GM23338 (cell line): ENCODE results near the gene FLNA.
A peak's percentile ranks its signal among the peaks of the same experiment; 100 is the strongest.

Source experiments
- CREB1 ChIP-seq: fragments of 250-450 bp; sonication (Bioruptor Pico); IDR thresholded peaks from 2 replicates; pipeline ENCODE4 v1.5.0; 2020; ENCODE audit warnings: low read depth, mild to moderate bottlenecking, moderate library complexity
- CTCF ChIP-seq, 2 experiments: fragments of 200-600 bp in 1 of 2; sonication (generic) in 1 of 2; conservative IDR thresholded peaks; 2 replicates each; pipeline versions ENCODE4 v1.5.1 to v1.6.1; 2016 to 2017; ENCODE audit warnings: antibody characterized with exemption in 2 of 2, low read depth in 2 of 2, mild to moderate bottlenecking in 2 of 2, moderate library complexity in 1 of 2
- EZH2 ChIP-seq: fragments of 200-600 bp; sonication (generic); IDR thresholded peaks from one replicate; pipeline ENCODE4 v1.8.0; 2017; ENCODE audit warnings: antibody characterized with exemption, mild to moderate bottlenecking, low read depth; ENCODE audit not compliant: unreplicated experiment
- EZH2phosphoT487 ChIP-seq: fragments of 200-600 bp; sonication (generic); IDR thresholded peaks from one replicate; pipeline ENCODE4 v1.8.1; 2018; ENCODE audit warnings: antibody characterized with exemption; ENCODE audit not compliant: unreplicated experiment
- JUNB ChIP-seq: IDR thresholded peaks from one replicate; pipeline ENCODE4 v1.6.1; 2016; ENCODE audit warnings: antibody characterized with exemption; ENCODE audit not compliant: unreplicated experiment
- NANOG ChIP-seq: IDR thresholded peaks from 2 replicates; pipeline ENCODE4 v1.6.1; 2016; ENCODE audit warnings: antibody characterized with exemption, borderline replicate concordance
- POLR2AphosphoS5 ChIP-seq: IDR thresholded peaks from 2 replicates; pipeline ENCODE4 v1.6.1; 2016; ENCODE audit warnings: antibody characterized with exemption, low read depth
- REST ChIP-seq: IDR thresholded peaks from one replicate; pipeline ENCODE4 v1.6.1; 2018; ENCODE audit warnings: antibody characterized with exemption; ENCODE audit not compliant: unreplicated experiment
- STAT1 ChIP-seq: IDR thresholded peaks from one replicate; pipeline ENCODE4 v1.6.1; 2016; ENCODE audit warnings: antibody characterized with exemption; ENCODE audit not compliant: unreplicated experiment
- ZNF331 ChIP-seq: fragments of 250-450 bp; sonication (Bioruptor Pico); IDR thresholded peaks from 2 replicates; pipeline ENCODE4 v1.5.0; 2020; ENCODE audit warnings: low read depth, mild to moderate bottlenecking, moderate library complexity
- TF ChIP-seq, protein P1 (sequence below): IDR thresholded peaks from 2 replicates; pipeline ENCODE4 v1.6.1; 2016; ENCODE audit warnings: antibody characterized with exemption

GRCh38 chrX:154411981-154412340, 37.5 kb upstream of the FLNA start:
- no peak for TF ChIP-seq EZH2phosphoT487
- no peak for TF ChIP-seq EZH2
- no peak for TF ChIP-seq CTCF (conservative IDR thresholded peaks at IDR 0.05; ENCODE audit: low read depth in 2 of 2)
- TF ChIP-seq REST: no peak
- no peak for TF ChIP-seq JUNB
- no peak for TF ChIP-seq CREB1 (CRISPR knock-in tag)
- TF ChIP-seq POLR2AphosphoS5: peak; percentile 75
- no peak for TF ChIP-seq ZNF331 (CRISPR knock-in tag)
- TF ChIP-seq STAT1: no peak
- TF ChIP-seq NANOG: no peak
- TF ChIP-seq, protein P1, sequence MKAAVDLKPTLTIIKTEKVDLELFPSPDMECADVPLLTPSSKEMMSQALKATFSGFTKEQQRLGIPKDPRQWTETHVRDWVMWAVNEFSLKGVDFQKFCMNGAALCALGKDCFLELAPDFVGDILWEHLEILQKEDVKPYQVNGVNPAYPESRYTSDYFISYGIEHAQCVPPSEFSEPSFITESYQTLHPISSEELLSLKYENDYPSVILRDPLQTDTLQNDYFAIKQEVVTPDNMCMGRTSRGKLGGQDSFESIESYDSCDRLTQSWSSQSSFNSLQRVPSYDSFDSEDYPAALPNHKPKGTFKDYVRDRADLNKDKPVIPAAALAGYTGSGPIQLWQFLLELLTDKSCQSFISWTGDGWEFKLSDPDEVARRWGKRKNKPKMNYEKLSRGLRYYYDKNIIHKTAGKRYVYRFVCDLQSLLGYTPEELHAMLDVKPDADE: no peak
